Forelimb muscle (tissue), 1 donor: Measurements from ENCODE around the gene GALNT10. TPM values are rescaled to one million over a fixed set of nuclear protein-coding genes. Genes with fewer than 3 reads are reported as not detected.

Experiments
- DNase-seq: peaks from one replicate; pipeline ENCODE4 v3.0.0-alpha.2; 2013; ENCODE audit warnings: low read depth
- polyA plus RNA-seq: library from polyadenylated mRNA; unstranded; fragments of 120-200 nt; gene quantifications from one replicate; pipeline ENCODE4 v1.2.1, GENCODE V29; 2013; ENCODE audit not compliant: insufficient read length

GALNT10 gene
- polyA plus RNA-seq, 1 donor, result 16.7 TPM

DNA sequence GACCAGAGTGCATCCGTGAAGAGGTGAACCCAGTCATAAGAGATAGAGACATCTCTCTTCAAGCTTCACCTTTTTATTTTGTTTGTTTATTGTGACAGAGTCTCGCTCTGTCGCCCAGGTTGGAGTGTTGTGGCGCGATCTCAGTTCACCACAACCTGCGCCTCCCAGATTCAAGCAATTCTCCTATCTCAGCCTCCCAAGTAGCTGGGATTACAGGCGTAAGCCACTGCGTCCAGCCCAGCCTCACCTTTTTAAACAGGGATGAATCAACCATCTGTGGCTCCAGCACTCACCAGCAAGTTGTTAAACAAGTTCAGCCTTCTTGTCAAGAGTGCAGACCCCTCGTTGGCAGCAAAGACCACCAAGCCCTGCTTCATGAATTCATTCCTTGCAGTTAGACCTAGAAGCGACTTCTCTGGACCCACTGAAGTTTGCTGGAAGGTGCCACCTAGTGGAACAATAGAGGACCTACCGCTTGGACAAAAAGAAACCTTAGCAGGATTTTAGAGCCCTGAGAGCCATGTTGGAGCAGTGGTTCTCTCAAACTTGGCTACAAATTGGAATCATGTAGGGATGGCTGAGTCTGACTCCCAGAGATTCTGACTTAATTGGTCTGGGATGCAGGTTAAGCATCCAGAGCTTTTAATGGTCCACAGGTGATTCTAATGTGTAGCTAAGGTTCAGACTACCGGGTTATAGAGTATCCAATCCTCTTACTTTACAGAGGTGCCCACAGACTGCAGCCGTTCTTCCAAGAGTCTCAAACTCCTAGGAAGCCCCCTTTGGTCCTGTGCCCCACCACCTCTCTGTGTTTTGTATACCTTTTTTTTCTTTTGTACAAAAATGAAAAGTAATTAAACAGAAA is 10.5 kb upstream of the GALNT10 start:
- DNase-seq, result no peak

DNA sequence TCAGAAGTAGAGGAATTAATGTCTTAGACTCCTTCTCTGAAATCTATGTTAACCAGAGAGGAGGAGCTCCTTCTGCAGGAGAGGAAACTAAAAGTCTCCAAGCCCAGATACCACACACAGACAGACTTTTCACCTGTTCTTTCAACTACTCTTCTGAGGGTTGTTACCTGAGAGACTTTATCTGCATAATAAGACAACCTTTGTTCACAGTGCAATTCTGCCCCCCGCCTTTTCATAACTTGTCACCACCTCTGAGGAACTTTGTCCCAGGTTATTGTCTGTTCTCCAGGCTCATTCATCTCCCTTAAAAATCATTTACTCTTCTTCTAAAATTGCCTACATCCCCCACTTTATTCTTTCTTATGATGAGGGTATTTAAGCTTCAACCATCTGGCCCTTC is 9.4 kb upstream of the GALNT10 start:
- DNase-seq, result no peak

DNA sequence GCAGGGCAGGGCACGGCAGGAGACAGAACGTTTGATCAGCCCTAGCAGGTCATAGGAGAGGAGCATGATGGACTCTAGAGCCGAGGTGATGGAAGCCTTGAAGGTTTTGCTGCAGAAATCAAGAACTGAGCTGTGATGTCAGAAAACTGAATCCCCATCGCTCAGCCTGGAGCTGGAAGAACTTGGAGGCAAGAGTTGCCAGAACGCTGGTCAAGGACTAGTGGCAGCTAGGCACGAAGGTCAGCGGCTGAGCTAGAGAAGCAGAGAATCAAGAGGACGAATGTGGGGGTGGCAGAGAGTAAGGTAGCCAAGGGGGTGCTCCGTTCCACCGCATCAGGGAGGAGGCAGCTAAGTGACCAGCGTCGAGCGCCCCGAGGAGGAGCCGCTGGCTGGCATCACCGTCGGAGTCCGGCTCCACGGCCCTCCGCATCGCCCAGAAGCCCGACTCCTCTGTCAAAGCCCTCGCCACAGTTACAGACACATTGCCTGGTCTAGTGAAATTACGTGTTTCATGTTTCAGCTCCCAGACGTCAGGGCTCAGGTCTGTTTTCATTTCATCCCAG is 1.2 kb upstream of the GALNT10 start:
- DNase-seq, result no peak

DNA sequence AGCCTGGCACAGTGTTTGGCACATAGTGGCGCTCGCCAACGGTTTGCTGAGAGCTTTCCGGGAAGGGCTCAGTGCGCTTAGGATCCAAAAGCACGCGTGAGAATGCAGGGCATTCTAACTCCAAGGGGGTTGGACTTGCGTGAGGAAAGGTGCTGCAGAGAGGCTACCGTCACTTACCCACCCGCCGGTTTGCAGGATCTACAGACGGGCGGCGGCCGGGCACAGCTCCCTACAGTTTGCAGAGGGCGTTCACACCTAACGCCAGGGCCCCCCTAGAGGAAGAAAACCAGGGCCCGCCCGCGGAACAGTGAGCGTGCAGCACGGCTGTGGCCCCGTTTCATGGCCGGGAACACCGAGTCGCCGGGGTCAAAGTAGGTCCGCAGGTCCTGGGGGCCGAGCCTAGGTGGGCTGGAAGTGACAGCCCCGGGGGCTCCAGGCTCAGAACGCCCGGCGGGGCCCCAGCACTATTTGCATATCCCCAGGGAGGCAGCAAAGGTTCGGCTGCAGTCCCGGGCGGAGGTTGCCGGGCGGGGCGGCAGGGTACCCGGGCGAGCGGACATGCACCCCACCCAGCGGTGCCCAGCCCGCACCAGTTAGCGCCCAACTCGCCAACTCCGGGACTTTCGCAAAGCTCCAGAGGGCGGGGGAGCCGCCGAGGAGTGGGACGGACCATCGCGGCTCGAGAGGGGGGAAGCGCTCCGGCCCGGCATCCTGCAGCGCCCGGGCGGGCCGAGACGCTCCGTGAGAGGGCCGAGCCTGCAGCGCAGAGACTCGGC is 526 bp upstream of the GALNT10 start:
- DNase-seq, result no peak

DNA sequence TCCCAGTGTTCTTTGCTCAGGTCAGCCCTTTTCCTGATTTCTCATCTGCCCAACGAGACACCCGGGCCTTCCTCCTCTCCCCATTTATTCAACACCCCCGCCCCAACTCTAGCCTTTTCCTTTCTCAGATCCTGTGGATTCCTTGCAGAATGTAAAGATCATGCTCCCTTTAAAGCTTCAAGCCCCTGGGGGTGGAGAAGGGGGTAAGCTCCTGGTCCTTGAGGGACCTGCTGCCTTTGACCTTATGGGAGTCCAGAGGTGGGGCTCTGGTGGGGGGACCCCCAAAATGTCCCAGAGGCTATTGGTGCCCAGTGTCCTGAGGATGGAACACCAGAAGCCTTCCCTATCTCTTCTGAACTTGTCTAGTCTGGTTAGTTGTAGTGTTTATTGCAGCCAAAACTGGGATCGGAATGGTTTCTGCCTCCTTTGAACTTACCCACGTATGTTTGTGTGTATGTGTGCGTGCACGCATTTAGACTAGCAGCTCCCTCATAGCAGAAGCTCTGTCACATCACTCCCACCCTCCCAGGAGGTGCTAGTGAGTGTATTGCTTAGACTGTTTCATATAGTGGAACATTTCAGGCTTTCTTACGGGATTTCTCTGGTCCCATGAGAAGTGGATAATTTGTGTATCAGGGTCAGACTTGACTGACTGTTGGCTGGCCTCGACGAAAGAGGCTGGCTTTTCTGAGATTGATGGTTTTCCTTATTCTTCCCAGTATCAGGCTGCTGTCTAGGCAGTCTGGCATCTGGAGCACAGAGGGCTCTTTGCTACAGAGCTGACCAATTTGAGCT is 1.1 kb downstream of the GALNT10 start:
- no peak for DNase-seq

DNA sequence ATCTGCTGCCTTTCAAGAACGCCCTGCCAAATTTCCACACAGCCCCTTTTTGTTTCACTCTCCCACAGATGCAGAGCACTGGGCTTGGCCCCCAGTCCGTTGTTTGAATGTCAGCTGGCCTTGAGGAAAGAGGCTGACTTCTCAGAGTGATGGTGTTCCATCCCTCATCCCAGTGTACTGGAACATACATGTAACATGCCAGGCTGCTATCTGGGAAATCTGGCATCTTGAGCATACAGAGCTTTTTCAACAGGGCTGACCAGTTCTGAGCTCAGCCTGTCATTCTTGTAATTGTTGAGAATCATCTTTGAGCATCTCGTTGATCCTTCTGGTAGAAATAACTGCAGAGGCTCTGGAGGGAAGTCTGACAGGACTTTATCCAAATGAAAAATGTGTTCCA is 2.8 kb downstream of the GALNT10 start:
- no peak for DNase-seq

DNA sequence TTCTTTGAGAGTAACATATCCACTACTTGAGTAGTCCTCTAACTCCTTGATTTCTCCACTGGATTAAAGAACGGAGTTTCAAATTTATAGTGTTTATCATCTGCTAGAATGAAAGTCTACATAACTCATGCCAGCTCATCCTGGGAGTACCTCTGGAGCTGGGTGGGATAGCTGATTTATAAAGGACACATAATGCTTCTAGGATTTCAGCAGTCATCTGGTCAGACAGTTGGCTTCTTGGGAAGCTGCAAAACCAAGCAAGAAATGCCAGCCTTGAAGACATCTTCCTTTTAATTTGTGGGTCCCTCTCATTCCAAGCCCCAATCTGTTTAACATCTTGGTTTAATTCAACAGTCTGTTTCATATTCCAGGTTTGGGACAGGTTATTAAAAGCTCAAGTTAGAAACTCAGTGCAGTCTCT is 3.2 kb downstream of the GALNT10 start:
- DNase-seq, result no peak

DNA sequence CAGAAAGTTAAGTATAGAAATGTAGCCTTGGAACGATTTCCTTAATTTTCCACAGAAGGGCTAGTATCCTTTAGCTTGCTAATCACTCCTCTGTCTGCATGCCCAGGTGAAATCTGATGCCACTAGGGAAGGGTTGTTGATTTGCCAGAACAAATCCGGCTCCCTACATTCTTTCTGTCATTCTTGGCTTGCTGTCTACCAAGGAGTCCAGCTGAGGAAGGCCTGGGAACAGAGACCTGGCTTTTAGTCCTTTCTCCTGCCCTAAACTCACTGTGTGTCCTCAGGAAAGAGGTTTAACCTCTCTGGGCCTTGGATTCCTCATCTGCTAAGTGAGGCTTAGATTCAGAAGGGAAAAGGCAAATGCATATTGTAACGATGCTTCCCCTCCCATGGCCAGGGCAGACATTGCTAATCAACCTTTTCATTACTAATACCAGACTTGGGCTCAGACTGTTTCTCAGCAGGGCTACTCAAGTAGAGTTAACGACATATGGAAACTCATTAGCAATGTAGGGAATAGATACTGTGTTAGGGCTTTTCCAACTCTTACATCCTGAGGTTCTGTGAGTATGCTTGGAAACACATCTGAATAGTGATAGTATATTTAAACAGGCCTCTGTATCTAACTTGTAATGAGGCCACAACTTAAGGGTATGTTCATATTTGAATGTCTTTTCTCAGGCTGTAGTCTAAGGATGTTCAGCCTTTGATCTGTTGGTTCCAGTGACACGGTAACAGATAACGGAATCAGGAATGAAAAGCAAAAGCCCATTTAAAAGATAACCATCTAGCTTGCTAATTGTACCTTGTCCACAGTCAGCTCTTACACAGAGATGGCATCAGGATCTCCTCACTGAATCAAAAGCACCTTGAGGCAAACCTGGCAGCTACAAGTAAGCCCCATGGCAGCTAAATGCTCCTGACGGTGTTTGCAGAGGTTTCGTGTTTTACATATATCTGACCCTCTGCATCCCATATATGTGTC is 4.1 kb downstream of the GALNT10 start:
- no peak for DNase-seq

DNA sequence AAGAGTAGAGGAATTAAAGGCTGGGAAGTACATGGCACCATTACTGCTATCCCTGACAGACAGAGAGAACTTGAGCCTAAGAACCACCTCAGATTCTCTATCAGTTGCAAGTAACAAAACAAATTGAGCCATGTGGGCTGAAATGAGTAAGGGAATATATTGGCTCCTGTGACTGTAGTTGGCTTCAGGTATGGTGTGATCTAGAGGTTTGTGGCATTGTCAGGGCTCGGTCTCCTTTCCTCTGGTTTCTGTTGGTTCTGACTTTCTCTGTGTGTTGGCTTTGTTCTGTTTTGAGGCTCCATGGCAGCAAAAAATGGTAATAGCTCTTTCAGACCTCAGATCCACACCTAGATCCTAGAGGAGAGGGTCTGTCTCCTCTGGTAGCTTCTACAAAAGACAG is 5.7 kb downstream of the GALNT10 start:
- DNase-seq, result no peak

DNA sequence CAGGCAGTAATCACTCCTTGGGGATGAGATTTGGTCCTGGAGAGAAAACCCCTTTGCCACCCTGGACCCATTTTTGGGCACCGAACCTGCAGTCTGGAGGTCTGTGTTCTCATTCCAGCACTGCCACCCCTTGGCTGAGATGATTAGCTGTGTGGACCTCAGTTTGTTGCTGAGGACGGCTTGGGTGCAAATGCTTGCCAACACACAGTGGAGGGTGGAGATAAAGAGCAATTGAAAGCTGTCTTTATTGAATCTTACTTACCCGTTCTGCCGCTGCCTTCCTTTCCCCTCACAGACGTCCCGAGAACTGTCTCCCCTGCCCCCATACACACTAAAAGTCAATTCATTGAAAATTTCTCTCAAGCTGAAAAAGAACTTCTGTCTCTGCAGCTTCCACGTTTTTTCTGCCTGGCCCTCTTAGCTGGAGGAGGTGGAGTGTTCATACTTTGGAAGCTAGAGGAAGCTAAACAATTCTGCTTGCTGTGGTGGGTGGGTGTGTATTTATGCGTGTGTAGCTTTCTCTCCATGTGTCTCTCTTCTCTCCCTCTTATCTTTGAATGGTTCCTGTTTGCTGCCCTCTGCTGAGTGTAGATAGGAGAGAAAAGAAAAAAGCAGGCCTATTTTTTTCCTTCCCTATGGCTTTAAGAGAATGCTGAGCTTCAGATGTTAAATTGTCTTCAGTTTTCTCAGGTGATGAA is 6.6 kb downstream of the GALNT10 start:
- DNase-seq, result no peak

DNA sequence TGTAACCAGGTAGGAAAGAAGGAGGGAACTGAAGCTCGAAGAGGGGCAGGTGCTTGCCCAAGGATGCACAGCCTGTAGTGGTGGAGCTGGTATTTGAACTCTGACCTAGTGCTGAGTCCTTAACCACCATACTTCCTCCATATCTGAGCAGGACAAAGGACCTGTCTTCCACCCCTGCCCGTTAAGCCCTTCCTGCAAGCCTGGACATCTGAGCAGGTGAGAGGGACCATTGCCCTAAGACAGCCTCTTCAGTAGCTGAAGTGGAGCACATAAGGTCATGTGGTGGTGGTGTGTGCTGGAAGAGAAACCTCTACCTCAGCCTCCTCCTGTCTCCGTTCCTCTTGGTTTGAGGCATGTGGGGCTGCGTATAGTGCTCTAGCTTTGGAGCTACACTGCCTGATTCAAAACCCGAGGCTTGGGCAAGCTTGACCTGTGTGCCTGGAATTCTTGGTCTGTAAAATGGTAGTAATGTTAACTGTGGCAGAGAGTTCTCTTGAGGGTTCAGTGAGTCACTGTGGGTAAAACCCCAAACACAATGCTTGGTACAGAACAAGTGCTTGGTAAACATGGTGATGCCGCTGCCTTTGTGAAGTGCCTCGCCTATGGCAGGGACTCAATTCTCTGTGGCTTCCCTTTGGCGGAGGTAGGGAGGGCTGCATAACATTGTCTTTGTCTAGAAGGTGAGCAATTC is 7.4 kb downstream of the GALNT10 start:
- DNase-seq, result no peak

DNA sequence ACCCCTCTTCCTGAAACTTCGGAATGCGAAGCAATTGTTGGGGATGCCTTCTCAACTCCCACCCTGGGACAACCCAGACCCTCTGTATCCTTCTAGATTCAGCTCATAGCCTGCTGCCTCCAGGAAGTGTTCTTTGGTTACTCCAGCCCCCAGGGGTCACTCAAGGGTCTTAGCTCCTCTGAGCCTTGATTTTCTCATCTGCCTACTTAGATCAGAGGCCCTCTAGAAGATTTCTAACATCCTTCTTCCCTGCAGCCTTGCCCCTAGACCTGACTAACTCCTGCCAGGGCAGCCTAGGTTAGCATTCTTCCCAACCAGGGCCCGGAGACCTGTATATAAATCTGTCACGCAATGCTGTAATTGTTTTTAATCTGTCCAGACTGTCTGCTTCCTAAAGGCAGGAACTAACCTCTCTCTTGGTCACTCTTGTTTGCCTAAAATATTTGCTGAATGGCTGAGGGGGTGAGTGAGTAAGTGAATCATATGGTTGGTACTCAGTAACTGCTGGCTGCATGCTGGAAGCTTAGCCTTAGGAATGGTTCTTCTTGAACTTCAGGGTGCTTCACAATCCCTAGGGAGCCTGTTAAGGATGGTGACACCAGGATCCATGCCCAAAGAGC is 8.2 kb downstream of the GALNT10 start:
- no peak for DNase-seq

DNA sequence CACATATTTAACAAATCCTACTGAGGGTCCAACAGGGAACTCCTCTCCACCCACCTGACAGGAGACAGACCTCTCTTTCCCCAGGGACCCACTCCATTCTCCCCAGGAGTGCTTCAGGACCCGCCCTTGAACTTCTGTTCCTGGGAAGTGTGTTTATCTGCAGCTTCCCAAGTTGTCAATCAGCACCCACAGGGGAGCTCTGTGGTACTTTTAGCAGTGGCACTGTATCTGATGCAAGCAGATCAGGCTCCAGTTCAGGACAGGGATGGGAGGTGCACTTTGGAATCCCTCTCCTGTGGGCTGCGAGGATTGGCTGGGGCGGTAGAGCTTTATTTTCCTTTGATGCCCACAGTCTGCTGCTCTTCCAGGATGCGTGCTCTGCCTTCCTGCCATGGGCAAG is 8.7 kb downstream of the GALNT10 start:
- no peak for DNase-seq

DNA sequence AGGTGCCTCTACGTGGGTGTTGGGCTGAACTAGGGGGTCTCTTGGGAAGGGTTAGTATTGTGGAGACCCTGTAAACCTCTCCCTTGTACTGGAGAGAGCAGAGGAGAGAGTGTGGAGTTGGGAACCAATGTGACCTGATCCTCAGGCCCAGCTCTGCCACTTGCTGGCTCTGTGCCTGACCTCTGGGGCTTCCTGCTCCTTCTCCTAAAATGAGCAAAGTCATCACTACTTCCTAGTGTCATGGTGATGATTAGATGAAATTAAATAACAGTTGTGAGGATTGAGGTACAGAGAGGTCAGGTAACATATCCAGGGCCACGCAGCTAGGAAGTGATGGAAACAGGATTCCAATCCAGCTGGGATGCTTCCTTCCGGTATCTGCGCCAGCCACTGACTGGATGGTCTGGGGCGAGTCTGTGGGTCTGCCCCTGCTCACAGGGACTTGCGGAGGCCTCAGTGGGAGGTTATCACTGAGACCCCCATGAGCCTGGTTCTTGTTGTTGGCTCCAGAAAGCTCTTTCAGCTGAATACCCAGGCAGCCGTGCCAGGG is 9.2 kb downstream of the GALNT10 start:
- no peak for DNase-seq

DNA sequence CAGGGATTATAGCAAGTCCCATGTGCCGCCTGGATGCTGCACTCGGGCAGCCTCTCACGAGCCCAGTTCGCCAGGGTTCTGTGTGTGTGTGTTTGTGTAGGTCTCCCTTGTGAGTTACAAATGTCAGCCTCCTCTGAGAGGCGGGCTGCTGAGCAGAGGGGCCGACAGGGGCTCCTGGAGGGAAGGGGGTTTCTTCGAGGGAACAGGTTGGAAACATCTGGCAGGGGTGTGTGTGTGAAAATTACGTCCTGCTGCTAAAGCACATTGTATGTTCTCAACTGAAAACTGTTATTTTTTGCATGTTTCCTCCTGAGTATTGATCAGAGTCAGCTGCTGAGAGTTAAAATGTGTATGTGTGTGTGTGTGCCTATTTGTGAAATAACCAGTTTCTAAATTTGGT is 9.7 kb downstream of the GALNT10 start:
- DNase-seq, result no peak

DNA sequence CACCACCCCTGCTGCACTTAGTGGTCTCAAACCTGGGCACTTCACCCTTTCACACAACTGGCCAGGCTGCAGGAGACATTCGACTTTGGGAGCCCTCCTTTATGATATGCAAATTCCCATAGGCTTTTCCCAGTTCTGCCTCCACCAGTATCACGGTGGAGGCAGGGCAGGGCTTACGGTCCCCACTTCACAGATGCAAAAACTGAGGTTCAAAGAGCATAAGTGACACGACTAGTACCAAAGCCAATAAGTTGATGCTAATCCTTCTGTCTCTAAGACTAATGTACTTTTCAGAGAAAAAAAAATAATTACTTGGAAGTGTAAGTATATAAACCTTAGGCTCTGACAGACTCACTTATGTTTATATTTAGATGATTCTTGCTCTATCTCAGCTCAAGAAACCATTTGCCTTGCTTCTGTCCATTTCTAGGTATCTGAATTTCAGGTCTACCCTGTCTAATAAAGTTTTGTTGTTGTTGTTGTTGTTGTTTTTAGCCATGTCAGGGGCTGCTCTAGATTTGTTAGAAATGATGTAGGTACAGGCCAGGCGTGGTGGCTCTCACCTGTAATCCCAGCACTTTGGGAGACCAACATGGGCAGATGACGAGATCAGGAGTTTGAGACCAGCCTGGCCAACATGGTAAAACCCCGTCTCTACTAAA is 10.7 kb downstream of the GALNT10 start:
- DNase-seq, result no peak

DNA sequence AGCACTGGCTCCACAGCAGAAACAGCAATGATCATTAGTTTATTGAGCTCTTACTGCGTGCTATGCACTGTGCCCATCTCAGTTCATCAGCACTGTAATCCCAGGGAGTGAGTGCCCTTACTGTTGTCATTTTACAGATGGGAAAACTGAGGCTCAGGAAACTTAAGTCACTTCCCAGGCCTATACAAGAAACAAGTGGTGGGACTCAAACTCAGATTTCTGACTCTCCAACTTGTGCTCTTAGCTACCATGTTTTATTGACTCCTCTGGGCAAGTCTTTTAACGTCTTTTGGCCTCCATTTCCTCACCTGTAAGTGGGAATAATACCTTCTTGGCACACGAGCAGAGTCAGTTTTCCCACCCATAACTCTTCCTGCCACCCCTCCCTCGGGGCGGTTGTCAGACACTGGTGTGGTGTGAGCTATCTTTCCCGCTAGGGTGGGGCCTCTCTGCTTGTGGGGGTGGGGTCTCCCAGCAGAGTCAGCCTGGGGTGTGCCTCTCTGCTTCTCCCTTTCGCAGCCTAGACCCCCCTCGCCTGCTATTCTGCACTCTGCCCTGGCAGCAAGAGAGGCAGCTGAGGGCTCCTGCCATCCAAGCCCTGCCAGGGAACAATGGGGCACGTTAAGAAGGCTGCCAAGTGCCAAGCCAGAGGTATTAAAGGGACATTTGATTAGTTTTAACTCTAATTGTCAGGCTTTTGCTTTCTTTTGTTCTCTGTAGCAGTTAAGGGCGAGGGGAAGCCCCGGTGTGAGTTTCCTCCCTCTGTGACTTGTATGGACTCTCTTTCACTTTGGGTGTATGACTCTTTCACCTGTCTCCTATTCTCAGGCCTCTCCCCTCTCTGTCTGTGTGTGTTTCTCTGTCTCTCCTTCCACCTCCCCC is 12.1 kb downstream of the GALNT10 start:
- no peak for DNase-seq
